Measurements from ENCODE around the gene UNC5B. TPM values are rescaled to one million over a fixed set of nuclear protein-coding genes. Genes with fewer than 3 reads are reported as not detected.

The UNC5B gene
- total RNA-seq, 1 experiment from 2014 or later: 9.9 TPM

DNA sequence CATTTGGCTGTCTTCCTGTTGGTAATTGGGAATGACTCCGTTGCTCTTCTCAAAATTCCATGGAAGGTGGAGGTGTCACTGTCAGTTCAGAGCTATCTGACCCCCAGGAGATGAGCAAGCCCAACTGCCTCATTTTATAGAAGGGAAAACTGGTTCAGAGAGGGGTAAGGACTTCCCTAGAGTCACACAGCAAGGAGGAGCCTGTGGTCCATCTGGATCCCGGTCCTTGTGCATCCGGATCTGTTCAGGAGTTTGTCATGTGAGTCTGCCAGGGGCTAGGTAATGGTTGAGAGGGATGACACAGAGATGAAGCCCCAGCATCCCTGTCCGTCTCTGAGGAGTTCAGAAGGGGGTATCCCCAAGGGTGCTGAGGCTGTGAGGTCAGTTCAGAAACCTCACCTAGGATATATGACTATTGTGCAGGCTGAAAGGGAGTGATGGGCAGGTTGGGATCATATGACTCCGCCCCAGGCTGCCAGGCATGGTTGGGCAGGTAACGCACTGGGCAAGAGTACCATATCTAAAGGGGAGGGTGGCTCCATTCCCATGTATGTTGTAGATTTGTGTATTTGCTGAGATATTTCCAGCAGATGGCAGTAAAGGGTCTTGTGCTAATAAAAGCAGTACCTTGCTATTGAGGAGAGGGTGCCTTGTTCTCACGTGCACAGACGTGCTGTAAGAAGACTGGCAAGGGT, 90.7 kb downstream of the UNC5B start:
- DNase-seq (ENCODE audit: low spot score): peak; percentile 80
- POLR2A ChIA-PET (ENCODE audit: low non-redundant PET): no interaction called here
- Histone ChIP-seq H3K27me3 (replicated peaks; ENCODE audit: insufficient read depth, low read depth, low read length, poor library complexity) (no peaks in the 10 kb centered on the region), H3K36me3 (ENCODE audit: insufficient read depth, low read length, poor library complexity, severe bottlenecking) (no peaks in the 10 kb centered on the region), H3K4me3 (ENCODE audit: low read depth, low read length, poor library complexity, severe bottlenecking) (no peak overlapping the region), H3K9me3 (ENCODE audit: low read depth, low read length, poor library complexity, severe bottlenecking) (no peaks in the 10 kb centered on the region), H3K4me1 (ENCODE audit: insufficient read depth, low read length, poor library complexity, severe bottlenecking) (no peaks in the 10 kb centered on the region), H3K27ac (ENCODE audit: low read depth, low read length, poor library complexity, severe bottlenecking) (no peak overlapping the region)
- BruUV-seq (replicated peaks): no TSS peak
- TF ChIP-seq, protein P1, sequence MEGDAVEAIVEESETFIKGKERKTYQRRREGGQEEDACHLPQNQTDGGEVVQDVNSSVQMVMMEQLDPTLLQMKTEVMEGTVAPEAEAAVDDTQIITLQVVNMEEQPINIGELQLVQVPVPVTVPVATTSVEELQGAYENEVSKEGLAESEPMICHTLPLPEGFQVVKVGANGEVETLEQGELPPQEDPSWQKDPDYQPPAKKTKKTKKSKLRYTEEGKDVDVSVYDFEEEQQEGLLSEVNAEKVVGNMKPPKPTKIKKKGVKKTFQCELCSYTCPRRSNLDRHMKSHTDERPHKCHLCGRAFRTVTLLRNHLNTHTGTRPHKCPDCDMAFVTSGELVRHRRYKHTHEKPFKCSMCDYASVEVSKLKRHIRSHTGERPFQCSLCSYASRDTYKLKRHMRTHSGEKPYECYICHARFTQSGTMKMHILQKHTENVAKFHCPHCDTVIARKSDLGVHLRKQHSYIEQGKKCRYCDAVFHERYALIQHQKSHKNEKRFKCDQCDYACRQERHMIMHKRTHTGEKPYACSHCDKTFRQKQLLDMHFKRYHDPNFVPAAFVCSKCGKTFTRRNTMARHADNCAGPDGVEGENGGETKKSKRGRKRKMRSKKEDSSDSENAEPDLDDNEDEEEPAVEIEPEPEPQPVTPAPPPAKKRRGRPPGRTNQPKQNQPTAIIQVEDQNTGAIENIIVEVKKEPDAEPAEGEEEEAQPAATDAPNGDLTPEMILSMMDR (conservative IDR thresholded peaks at IDR 0.05; ENCODE audit: low read depth, low read length): peak; percentile 69
- no peak for TF ChIP-seq EZH2 (IDR thresholded peaks at IDR 0.05; ENCODE audit: borderline replicate concordance, low read depth, low read length, poor library complexity, severe bottlenecking)
- CTCF ChIA-PET: no interaction called here
- intact Hi-C loops (cut with micrococcal nuclease; ENCODE audit: unreplicated experiment): no loop called here

DNA sequence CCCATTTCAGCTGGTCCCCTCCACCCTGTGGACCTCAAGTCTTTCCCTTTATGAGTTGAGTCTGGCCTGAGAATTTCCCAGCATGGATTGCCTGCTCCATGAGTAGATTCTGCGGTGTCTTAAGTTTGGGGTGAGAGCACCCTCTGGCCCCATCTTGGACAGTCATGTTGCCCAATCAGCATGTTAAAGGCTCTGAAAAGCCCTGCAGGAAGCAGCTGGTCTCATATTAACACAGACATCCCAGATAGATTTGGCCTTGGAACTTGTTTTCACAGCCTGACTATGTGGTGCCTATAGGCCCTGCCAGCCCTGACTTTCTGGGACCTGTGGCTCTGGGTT, 91.2 kb downstream of the UNC5B start:
- DNase-seq (ENCODE audit: low spot score): no peak
- no peaks in the 10 kb centered on the region for H3K27me3 ChIP-seq (replicated peaks; ENCODE audit: insufficient read depth, low read depth, low read length, poor library complexity)
- H3K4me1 ChIP-seq (ENCODE audit: insufficient read depth, low read length, poor library complexity, severe bottlenecking): no peaks in the 10 kb centered on the region
- no peaks in the 10 kb centered on the region for H3K9me3 ChIP-seq (ENCODE audit: low read depth, low read length, poor library complexity, severe bottlenecking)
- intact Hi-C loops (cut with micrococcal nuclease; ENCODE audit: unreplicated experiment): no loop called here
- no peak overlapping the region for H3K4me3 ChIP-seq (ENCODE audit: low read depth, low read length, poor library complexity, severe bottlenecking)
- H3K27ac ChIP-seq (ENCODE audit: low read depth, low read length, poor library complexity, severe bottlenecking): no peak overlapping the region
- ChIA-PET POLR2A (ENCODE audit: low non-redundant PET) (no interaction called here), CTCF (no interaction called here)
- TF ChIP-seq EZH2 (IDR thresholded peaks at IDR 0.05; ENCODE audit: borderline replicate concordance, low read depth, low read length, poor library complexity, severe bottlenecking): no peak
- TF ChIP-seq, protein P1 (conservative IDR thresholded peaks at IDR 0.05; ENCODE audit: low read depth, low read length): 0 out of 2 replicates have a peak, but pooled peaks have one; percentile 2
- no TSS peak for BruUV-seq (replicated peaks)
- no peaks in the 10 kb centered on the region for H3K36me3 ChIP-seq (ENCODE audit: insufficient read depth, low read length, poor library complexity, severe bottlenecking)

DNA sequence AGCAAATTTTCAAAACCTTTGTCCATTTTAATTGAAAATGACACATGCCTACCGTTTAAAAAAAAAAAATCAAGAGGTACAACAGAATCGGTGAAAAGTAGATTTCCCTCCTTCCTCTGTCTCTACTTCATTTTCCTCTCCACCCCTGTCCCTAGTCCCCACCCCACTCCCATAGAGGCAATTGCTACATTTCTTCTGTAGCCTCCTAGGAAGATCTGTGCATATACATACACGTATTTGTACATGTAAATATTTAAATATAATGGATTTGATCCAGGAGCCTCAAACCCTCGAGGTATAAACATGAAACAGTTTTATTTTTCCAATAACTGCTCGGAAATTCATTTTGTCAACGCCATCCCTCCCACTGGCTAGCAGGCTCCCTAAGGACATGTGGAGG, 92.5 kb downstream of the UNC5B start:
- TF ChIP-seq, protein P1 (conservative IDR thresholded peaks at IDR 0.05; ENCODE audit: low read depth, low read length): no peak
- TF ChIP-seq EZH2 (IDR thresholded peaks at IDR 0.05; ENCODE audit: borderline replicate concordance, low read depth, low read length, poor library complexity, severe bottlenecking): no peak
- POLR2A ChIA-PET (ENCODE audit: low non-redundant PET): no interaction called here
- CTCF ChIA-PET: no interaction called here

More for the DNA sequence above, 92.5 kb downstream of the UNC5B start:
- intact Hi-C loops (cut with micrococcal nuclease; ENCODE audit: unreplicated experiment): no loop called here
- Histone ChIP-seq H3K27me3 (replicated peaks; ENCODE audit: insufficient read depth, low read depth, low read length, poor library complexity) (no peaks in the 10 kb centered on the region), H3K27ac (ENCODE audit: low read depth, low read length, poor library complexity, severe bottlenecking) (no peak overlapping the region), H3K4me3 (ENCODE audit: low read depth, low read length, poor library complexity, severe bottlenecking) (no peak overlapping the region), H3K36me3 (ENCODE audit: insufficient read depth, low read length, poor library complexity, severe bottlenecking) (no peaks in the 10 kb centered on the region), H3K4me1 (ENCODE audit: insufficient read depth, low read length, poor library complexity, severe bottlenecking) (no peaks in the 10 kb centered on the region), H3K9me3 (ENCODE audit: low read depth, low read length, poor library complexity, severe bottlenecking) (no peaks in the 10 kb centered on the region)
- DNase-seq (ENCODE audit: low spot score): no peak
- no TSS peak for BruUV-seq (replicated peaks)

Data from A673 (cell line).